Adrenal gland (tissue), 12 donors: Measurements from ENCODE around the gene POPDC2. TPM values are rescaled to one million over a fixed set of nuclear protein-coding genes. Genes with fewer than 3 reads are reported as not detected.

Source experiments
- DNase-seq, 7 donors: peaks; one replicate each; pipeline ENCODE4 v3.0.0-alpha.2; 2019 to 2020
- H3K27ac ChIP-seq, 5 donors: fragments of 200-600 bp; sonication (generic) in 4 of 5; 1 replicate in 3 of 5; 2 replicates in 2 of 5; pipeline versions ENCODE4 v1.5.1 to v1.8.0; 2016 to 2020; ENCODE audit warnings: mild to moderate bottlenecking in 1 of 5
- H3K27me3 ChIP-seq: fragments of 200-600 bp; 2 replicates; pipeline ENCODE4 v1.8.0; 2021
- H3K36me3 ChIP-seq, 2 donors: fragments of 200-600 bp; replicated peaks in 1 of 2; 1 replicate in 1 of 2; 2 replicates in 1 of 2; pipeline versions ENCODE4 v1.5.1 to v1.8.0; 2018 to 2022
- H3K4me1 ChIP-seq, 2 donors: fragments of 200-600 bp; replicated peaks in 1 of 2; 1 replicate in 1 of 2; 2 replicates in 1 of 2; pipeline versions ENCODE4 v1.5.1 to v1.8.0; 2018 to 2021
- H3K4me3 ChIP-seq, 4 donors: fragments of 200-600 bp; sonication (generic) in 3 of 4; one replicate each; pipeline ENCODE4 v1.5.1; 2016 to 2018
- H3K9me3 ChIP-seq, 3 donors: fragments of 200-600 bp; sonication (generic) in 1 of 3; replicated peaks in 1 of 3; 1 replicate in 2 of 3; 2 replicates in 1 of 3; pipeline versions ENCODE4 v1.5.1 to v1.8.0; 2016 to 2021
- POLR2A ChIP-seq, 2 donors: fragments of 450-650 bp; IDR thresholded peaks; one replicate each; pipeline ENCODE4 v1.6.1; 2017; ENCODE audit warnings: antibody characterized with exemption in 2 of 2, mild to moderate bottlenecking in 2 of 2, moderate library complexity in 1 of 2
- WGBS, 4 donors: extraction: QIAGEN DNeasy Blood & Tissue Kit in 2 of 4; methylation state at CpG; one replicate each; pipeline versions ENCODE4 v1.1.5 to v1.1.7; 2013 to 2017; 5-methylcytosine and 5-hydroxymethylcytosine counted together
- intact Hi-C, 2 donors: fragments of 100-400 bp; cut with DNase I; formaldehyde crosslinking; loops; one replicate each; pipeline versions ENCODE4 v1.14.1 to v1.15.0; 2022 to 2023
- polyA plus RNA-seq, 3 donors: library from polyadenylated mRNA; stranded (reverse); fragments of 200-250 nt in 2 of 3; fragments of 350-450 nt in 1 of 3; fragmentation: Illumina TruSeq in 1 of 3; extraction: RNeasy Lipid Tissue Mini Kit (QIAGEN cat#74804) in 1 of 3; gene quantifications; one replicate each; pipeline ENCODE4 v1.2.3, GENCODE V29; 2013 to 2014
- total RNA-seq, 9 donors: library from RNA; depleted of rRNA in 4 of 9; stranded (reverse); fragments of >200 nt in 4 of 9; fragments of 120-200 nt in 1 of 9; fragmentation: NEBNext Ultra II Directional in 1 of 9; extraction: Animal tissue kit (Norgen Biotek cat#: 25700) in 1 of 9; gene quantifications; one replicate each; pipeline versions ENCODE4 v1.1.0 to v1.2.4, GENCODE V29; 2013 to 2023
- TF ChIP-seq, protein P1 (sequence below), 6 experiments: fragments of 450-650 bp in 4 of 6; fragments of 200-600 bp in 2 of 6; sonication (generic) in 1 of 6; IDR thresholded peaks; 1 replicate in 5 of 6; 2 replicates in 1 of 6; pipeline versions ENCODE4 v1.5.1 to v1.8.0; 2016 to 2021; ENCODE audit warnings: antibody characterized with exemption in 6 of 6, mild to moderate bottlenecking in 2 of 6, moderate library complexity in 1 of 6
- donor health status: healthy with polysubstance abuse.
- donor health status: Bipolar disorder and iron deficiency.
- donor health status: DM: yes; HTN: yes; CAD: no.
- donor health status: DM: no; HTN: no; CAD: no.
- donor health status: DM: no; HTN: no; CAD: no.
- donor health status: DM: yes; HTN: yes; CAD: no.

POPDC2 gene
- total and polyA plus RNA-seq, 12 donors: 1.3 to 17.5 (median 3.3) TPM

DNA sequence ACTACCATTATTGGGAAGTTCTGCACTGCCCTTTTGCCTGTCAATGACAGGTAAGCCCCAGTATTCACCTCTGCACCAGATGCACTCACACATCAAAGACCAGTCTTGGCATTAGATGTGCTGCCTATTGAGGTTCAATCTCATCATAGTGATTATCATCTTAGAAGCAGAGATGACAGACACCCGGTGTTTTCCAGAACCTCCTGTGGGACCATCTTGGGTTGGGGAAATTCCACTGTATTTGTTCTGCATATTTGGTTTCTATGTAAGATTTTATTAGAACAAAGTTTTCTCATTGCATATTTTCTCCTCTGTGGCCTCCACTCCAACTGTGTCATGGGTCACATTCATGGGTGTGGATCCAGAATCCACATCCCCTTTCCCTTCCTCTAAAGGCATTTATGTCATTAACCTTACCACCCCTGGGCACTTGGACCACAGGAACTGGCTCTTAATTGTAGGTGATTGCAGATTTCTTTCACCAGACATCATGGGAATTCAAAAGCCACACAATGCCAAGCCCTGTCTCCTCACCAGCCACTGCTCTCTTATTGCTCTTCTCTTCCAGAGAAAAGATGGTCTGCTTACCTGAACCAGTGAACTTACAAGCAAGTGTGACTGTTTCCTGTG, 31.5 kb downstream of the POPDC2 start:
- Histone ChIP-seq H3K4me3 (no peak overlapping the region), H3K9me3 (no peaks in the 10 kb centered on the region), H3K36me3 (no peaks in the 10 kb centered on the region), H3K4me1 (peaks cover 15 to 27% of the 10 kb centered on the region in 2 donors), H3K27me3 (no peaks in the 10 kb centered on the region), H3K27ac (peak overlapping the region in 1 of 5 donors; percentile 29)
- peak in 1 of 7 donors; percentile 24 for DNase-seq
- 54 to 90% (median 77%) methylated on average over 1 of the region's 1 CpG for WGBS, 4 donors
- intact Hi-C loops: no loop called here
- no peak for TF ChIP-seq POLR2A (IDR thresholded peaks at IDR 0.05)
- TF ChIP-seq, protein P1, sequence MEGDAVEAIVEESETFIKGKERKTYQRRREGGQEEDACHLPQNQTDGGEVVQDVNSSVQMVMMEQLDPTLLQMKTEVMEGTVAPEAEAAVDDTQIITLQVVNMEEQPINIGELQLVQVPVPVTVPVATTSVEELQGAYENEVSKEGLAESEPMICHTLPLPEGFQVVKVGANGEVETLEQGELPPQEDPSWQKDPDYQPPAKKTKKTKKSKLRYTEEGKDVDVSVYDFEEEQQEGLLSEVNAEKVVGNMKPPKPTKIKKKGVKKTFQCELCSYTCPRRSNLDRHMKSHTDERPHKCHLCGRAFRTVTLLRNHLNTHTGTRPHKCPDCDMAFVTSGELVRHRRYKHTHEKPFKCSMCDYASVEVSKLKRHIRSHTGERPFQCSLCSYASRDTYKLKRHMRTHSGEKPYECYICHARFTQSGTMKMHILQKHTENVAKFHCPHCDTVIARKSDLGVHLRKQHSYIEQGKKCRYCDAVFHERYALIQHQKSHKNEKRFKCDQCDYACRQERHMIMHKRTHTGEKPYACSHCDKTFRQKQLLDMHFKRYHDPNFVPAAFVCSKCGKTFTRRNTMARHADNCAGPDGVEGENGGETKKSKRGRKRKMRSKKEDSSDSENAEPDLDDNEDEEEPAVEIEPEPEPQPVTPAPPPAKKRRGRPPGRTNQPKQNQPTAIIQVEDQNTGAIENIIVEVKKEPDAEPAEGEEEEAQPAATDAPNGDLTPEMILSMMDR (IDR thresholded peaks at IDR 0.05): no peak

DNA sequence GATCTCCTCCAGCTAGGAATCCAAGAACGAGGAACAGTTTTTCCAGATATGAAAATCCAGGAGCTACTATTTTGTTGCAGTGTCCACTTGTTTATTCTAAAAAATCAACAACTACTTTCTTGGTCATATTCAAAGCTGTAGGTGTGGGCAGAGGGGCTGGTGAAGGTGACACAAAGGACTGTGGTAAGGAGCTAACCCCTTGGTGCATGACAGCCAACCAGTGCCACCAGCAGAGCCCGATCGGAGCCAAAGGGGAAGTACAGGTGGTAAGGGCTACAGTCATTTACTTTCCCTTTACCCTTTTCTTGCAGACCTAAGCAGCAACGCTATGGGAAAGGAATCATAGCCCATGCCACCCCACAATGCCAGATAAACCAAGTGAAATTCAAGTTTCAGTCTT, 32.0 kb downstream of the POPDC2 start:
- Histone ChIP-seq H3K36me3 (no peaks in the 10 kb centered on the region), H3K9me3 (no peaks in the 10 kb centered on the region), H3K27ac (peak overlapping the region in 1 of 5 donors; percentile 29), H3K27me3 (no peaks in the 10 kb centered on the region), H3K4me3 (no peak overlapping the region), H3K4me1 (peaks cover 15 to 27% of the 10 kb centered on the region in 2 donors)
- 80 to 93% (median 82%) methylated on average over 4 of the region's 4 CpGs for WGBS, 4 donors
- intact Hi-C loops: no loop called here
- no peak for DNase-seq
- no peak for TF ChIP-seq POLR2A (IDR thresholded peaks at IDR 0.05)
- TF ChIP-seq, protein P1 (IDR thresholded peaks at IDR 0.05): no peak

GRCh38 chr3:119627461-119627860, 32.9 kb downstream of the POPDC2 start:
- Histone ChIP-seq H3K9me3 (no peaks in the 10 kb centered on the region), H3K27me3 (no peaks in the 10 kb centered on the region), H3K4me3 (no peak overlapping the region), H3K27ac (peak overlapping the region in 1 of 5 donors; percentile 37), H3K4me1 (peaks cover 11 to 23% of the 10 kb centered on the region in 2 donors), H3K36me3 (no peaks in the 10 kb centered on the region)
- TF ChIP-seq POLR2A (IDR thresholded peaks at IDR 0.05): no peak
- TF ChIP-seq, protein P1 (IDR thresholded peaks at IDR 0.05): no peak
- WGBS, 4 donors: 59 to 71% (median 70%) methylated on average over 8 of the region's 8 CpGs
- intact Hi-C loops: no loop called here
- peak in 2 of 7 donors; percentile 26 to 36 for DNase-seq

- intact Hi-C loops: no loop called here
- Histone ChIP-seq H3K4me1 (peaks cover 10 to 16% of the 10 kb centered on the region in 2 donors), H3K4me3 (no peak overlapping the region), H3K27ac (no peak overlapping the region), H3K9me3 (no peaks in the 10 kb centered on the region), H3K27me3 (no peaks in the 10 kb centered on the region), H3K36me3 (no peaks in the 10 kb centered on the region)
- WGBS, 4 donors: 83 to 100% (median 90%) methylated on average over 1 of the region's 1 CpG
- no peak for DNase-seq
- TF ChIP-seq, protein P1 (IDR thresholded peaks at IDR 0.05): no peak
- no peak for TF ChIP-seq POLR2A (IDR thresholded peaks at IDR 0.05)
These were observed 34.2 kb downstream of the POPDC2 start for GRCh38 chr3:119626196-119626595.
